Fibroblast of skin of abdomen (primary cell): ENCODE data around the gene GBX2.
A peak's percentile ranks its signal among the peaks of the same experiment; 100 is the strongest.

Source experiments
- DNase-seq: peaks from one replicate; pipeline ENCODE4 v3.0.0-alpha.2; 2013

Gene GBX2

DNA sequence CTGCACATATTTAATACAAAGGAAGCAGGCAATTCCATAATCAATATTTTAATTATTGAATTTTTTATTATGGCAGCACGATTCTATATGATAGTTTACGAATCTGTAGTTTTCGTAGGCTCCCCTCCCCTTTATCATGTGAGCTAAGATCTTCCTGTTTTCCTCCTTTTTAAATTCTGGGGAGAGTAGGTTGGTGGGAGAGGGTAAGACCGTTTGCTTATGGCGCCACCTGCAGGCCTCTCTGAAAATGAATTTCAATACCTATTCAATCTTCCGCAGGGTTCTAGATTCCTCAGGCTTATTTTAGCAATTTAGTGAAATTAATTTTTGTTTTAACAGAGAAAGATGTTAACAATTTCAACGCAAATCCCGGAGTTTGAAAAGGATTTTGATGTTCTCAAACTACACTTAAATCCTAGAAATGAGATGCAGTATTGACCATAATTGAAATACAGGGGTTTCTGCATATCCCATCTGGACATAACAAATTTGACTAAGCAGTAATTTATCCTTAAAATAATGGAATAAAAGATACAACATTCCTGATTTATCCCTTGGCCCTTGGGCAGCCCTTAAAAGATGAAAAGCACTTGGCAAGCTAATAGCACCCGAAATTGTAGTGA is 12.8 kb upstream of the GBX2 start:
- peak; percentile 62 for DNase-seq

DNA sequence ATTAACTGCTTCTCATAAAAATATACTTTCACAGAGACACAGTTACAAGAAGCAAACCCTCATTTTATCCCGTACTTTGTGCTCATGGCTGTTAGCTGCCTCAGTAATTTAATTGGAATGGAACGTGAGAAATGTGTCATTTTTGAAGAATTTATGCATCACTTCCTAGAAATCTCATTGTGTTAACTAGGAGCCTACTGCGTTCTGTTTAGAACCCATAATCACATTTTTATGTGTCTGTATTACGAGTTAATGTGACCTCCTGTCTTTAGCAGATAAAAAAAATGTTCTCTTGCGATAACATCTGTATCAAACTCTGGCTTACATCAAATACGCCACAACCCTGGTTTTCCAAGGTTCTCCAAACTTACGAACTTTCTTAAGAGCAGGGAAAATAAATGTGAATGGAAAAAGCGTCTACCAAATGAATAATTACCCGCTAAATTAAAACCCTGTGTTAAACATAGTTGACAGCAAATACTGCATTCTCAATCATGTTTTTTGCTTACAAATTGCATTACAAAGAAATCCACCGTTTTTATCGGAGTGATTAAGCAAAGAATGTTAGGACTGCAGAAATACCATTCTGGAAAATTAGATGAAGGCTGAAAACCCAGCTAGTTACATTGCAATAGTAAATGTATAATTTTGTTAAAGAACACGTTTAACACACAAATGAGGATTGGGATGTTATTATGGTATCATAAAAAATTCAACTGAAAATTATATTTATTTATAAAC is 12.1 kb upstream of the GBX2 start:
- peak; percentile 76 for DNase-seq

DNA sequence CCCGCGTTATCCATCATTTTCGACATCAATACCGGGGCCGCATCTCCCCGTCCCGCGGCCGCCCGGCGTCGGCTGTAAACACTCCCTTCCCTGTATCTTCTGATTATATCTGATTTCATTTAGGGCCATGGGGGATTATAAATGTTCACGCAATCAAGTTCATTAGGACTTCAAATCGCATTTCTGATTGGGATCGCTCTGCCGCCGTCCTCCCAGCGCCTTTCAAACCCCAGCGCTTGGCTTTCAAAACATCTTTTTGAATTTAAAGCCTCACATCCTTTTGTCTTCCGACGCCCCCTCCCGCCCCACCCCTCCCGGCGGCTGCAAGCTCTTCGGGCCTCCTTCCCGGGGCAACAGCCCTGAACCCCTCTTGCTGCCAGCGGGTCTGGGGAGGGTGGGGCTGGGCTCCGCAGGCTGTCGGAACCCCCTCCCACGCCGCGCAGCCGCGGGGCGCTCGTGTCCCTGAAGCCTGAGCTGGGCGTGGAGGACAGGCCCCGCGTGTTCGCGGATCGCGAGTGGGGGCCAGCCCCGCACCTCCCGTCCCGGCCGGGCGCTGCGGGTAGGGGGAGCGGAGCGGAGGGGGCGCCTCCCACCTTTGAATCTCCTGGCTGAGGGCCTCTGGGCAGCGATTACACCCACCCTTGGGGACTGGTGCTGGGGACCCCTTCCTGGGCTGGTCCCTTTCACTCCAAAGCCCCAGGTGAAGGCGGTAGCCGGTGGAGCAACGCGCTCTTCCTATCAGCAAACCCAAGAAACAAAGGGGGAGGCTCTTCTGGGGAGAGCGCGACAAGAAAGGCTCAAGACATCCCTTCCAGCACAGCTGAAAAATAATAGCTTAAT is 11.3 kb upstream of the GBX2 start:
- DNase-seq = peak; percentile 44

DNA sequence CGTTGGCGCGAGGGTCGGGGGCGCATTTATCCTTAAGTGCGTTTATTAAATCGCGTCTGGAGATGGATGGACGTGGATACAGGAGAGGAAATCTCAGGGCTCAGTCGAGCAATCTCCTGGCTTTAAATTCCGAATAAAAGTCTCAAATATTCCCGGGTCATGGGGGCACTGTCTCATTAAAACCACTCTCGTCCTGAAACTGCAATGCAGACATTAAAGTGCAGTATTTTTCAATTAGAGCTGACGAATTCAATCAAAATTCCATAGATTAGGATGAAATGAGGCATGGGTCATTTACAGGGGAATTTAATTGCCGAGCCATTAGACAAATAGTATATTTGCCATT is 10.7 kb upstream of the GBX2 start:
- no peak for DNase-seq

DNA sequence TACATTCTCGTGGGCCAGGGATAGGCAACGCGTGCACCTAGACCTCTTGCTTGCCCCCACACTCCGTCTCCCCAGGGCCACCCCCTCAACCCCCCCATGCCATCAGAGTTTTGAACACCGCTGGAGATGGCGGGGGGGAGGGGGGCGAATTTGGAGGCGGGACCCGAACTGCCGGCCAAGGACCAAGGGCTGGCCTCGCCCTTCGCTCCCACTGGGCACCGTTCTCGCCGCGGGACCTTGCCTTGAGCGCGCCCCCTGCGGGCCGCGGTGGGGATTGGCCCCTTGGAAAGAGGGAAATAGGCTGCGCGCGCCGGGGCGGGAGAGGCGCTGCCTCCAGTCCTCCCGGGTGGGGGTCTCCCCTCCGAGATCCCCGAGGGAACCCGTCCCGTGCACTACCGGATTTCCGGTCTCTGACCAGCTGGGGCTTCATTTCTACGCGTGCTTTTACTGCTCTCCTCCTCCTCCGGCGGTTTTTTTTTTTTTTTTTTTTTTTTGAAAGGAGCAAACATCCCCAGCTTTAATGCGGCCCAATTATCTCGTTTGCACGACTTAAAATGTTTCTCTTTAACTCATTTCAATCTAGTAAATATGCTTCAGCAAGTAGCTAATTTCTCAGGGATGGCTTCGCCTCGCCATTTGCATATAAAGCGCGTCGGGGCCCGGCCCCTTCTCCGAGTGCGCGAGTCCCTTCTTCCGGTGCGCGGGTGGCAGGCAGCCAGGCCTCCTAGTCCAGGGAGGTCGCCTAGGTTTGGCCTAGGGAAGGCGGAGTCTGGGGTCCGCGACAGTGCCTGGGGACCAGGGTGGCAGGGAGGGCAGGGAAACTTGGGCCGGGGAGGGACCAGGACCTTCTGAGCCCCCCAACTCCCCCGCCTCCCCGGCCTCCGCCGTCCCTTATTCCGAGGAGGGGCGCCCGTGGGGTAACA is 10.0 kb upstream of the GBX2 start:
- DNase-seq = peak; percentile 64

DNA sequence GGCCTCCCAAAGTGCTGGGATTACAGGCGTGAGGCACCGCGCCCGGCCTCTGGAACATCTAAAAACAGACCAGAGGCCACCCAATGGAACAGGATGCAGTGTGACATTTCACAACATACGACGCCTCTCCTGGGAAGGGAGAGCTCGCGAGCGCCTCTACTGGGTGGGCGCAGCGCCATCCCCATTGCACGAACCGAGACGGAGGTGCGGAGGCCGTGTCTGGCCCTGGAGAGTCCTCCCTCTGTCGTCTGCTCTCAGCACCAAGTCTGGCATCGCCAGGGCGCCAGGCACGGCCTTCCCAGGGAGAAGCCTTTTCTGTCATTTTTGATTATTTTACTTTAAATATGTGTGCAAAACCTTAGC is 9.4 kb upstream of the GBX2 start:
- peak; percentile 49 for DNase-seq

DNA sequence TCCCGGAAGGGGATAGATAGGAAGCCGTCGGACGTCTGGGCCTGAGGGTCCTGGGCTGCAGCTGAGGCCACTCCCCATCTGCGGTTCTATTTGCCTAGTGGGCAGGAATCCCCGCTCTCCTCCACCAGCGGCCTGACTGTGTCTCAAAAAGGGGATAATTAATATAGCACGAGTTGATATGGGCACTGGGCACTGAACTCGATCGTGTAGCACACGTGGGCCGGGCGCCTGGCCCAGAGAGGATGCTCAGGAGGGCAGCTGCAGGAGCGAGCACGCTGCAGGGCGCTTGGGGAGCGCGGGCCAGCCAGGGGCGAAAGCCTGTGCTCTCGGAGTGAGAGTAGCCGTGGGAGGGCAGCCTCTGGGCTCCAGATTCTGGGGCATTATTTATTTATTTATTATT is 8.8 kb upstream of the GBX2 start:
- no peak for DNase-seq

DNA sequence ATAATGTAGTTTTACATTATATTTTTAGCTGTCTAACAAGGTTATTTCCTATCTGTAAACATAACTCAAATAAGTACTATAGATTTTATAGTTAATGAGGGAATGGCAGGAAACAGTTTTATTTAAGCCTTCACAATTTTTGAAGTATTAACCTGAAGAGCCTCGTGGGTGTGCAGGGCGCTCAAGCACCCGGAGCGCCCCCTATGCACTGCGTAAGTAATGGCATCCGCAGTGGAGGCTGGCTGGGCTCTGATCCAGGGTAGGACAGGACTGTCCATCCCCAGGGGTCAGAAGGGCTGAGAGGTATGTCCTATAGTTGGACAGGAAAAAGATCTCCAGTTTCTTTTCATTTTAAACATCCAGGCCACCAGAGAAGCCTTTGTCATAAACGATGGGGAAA is 8.2 kb upstream of the GBX2 start:
- DNase-seq = peak; percentile 38

DNA sequence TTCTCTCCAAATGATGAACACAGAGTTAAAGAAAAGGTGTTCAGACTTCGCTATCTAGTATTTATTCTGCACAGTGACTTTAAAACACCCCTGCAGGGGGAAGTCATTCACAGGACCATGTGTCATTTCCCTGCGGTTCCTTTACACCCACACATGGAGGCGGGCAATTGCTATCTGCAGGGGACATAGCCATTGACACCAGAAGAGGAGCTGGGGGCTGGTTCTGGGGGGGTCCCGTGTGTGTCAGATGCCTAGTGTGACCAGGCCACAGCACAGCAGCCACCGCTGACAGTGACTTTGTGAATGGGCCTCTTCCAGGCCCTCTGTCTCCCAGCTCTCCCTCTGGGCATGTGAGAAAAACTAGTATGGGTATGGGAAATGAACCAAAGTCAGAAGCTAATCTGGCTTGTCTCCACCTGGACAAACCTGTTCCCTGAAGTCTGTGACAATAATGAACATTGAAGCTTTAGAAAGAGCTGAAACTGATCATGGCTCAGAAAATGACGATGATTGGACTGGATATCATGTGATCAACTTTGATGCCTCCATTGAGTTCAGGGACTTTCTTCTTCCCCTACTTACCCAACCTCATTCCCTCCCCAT is 7.5 kb upstream of the GBX2 start:
- DNase-seq = no peak

DNA sequence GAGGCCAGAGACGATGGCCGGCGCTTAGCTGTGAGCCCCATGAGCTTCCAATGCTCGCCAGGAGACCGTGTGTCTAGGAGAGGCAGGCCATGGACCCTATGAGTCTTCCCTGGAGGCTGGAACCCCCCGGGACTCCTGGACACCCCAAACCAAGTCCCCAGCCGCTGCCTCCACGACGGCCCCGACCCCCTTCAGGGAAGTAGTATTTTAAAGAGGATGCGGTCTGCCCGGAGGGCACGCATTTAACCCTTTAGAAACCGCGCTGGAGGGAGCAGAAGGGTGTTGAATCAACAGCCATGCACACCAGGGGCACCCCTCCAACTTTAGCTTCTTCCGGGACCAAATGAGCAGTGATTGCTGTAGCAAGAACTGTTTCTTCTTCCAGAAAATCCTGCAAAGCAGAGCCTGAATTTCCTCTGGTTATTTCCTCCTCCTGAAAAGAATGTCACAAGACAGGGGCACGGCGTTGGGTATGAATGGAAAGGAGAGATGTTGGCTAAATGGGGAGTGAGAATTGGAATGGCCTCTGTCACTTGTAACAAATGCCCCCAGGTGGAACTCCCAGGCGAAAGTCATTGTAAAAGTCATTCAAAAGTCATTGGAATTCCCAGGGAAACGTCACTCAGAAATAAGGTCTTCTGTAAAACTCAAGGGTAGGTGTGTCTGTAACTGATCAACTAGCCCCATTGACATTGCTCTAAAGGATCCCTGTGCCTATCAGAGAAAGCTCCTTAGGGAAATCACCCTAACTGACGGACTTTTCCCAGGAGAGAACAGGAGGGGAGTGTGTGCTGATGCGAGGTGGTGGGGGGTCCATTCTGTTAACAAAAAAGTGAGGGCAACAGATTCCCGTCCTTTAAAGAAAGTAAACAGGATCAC is 5.8 kb upstream of the GBX2 start:
- no peak for DNase-seq

DNA sequence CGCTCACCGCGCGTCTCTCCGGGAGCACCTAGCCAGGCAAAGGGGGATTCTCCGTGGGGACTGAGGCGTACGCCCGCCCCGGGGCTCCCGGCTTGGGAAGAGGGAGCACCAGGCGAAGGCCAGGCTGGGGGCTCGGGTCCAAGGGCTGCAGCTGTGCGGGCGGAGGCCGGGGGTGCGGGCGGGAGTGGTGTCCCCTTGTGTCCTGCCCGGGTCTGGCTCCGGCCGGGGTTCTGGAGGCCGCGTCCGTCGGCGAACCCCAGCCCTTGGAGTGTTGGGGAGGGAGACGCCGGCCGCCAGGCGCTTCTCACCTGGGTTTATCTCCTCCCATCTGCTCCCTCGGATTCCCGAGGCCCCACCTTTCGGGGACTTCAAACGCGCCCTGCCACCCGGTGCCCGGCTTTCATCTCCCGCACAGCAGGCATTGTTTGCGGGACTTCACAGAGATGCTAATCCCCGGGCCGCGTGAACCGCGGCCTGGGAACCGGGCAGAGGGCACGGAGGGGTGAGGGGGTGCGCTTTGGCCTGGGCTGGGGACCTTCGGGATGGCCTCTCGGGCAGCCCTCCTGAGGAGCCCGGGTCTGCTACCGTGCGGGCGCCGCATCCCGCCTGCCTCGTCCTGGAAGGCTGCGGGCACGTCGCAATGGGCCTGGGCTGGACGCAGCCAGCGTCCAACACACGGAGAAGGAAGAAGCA is 5.0 kb upstream of the GBX2 start:
- DNase-seq = no peak

DNA sequence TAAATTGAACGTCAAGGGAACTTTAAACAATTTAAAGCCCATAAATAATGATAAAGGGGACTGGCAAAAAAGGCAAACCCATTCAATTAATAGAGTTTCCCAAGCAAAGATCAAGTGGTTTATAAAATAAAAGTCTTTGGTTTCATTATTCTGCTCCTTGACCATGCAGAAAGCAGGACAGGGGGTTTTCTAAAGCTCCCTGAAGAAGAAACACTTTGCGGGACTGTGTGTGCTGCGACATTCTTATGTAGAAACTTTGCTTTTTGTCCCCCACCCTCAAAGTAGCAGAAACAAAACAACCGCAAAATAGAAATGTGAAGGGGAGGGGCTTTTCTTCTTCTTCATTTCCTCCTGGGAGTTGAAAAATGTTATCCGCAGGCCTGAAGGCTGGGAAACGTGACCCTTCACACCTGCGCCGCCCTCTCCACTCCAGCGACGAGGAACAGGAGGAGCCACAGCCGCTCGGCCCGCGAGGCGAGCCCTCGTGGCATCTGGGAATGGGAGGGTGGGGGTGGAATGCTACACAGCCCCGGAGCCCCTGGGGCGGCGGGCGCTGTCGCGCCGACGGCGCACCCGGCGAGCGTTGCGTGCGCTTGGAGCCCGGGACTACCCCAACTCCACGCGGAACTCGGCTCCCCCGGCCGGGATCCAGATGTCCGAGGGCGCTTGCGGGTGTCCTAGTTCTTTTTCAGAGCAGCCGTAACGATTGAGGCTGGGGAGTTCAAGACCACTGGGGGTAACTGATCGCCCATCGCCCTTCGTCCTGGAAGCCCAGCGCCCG is 4.3 kb upstream of the GBX2 start:
- DNase-seq = no peak

DNA sequence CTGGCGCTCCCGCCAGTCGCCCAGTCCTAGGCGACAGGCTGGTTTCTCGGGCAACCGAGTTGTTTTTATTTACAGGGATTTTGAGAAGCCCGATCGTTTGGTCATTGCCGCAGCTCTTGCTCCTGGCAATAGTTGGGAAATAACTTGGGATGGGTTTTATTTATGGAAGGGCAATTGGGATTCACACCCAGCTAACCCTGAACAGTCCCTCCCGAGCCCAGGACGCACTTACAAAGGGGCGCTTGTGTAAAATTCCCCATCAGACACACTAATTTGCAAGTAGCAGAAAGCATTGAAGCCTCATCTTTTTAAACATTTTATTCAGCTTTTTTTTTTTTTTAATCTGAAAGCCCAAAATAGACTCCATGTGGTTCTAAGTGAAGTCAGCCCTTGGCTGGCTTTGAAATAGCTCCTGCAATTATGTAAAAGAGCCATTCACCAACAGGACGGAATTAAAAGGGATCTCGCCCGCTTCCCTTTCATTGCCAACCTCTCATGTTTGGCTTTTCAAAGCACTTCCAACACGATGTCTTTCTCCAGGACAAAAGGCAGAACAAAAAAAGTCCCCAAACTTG is 3.6 kb upstream of the GBX2 start:
- no peak for DNase-seq

DNA sequence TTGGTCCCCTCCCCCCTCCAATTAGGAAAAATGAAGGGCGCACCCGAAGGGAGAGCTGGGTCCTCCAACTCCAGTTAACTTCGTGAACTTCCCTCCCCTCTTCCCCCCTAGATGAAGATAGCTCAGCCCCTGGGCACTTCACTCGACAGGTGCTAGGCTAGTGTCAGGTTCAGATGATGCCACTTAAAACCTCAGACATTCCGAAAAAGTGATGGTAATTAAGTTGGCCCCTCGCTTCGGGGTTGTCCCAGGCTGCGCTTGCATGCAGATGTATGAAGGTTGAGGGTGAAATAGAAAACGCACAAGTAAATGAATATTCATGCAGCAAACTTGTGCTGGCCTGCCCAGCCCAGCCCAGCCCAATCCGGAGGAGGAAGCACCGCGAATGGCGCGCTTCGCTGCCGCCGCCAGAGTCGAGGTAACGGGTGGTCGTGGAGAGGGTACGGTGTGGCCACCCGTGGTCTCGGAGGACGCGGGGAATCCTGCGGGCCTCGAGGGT is 3.0 kb upstream of the GBX2 start:
- no peak for DNase-seq

DNA sequence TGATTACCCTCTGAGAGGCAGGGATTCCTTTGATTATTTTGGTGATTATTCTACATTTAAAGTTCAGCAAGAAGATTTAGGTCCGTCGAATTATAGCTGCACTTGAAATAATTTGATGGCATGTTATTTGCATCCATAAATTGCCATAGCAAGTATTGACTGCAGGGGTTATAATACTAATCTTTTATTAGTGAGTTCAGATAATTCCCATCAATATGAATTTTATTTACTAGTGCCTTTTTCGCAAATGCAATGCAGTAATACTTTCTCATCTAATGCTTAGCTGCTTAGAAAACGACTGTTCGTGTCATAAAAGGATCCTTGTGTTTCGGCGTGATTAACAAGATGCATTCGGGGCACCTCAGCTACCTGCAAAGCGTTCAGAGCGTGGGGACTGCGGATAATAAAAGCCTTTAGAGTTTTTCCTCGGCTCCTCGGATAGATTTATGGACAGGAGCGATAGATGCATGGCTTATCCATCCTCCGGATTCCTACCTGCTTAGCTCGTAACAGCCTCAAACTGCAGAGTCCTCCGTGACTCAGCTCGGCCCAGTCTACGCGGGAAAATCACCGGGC is 2.5 kb upstream of the GBX2 start:
- no peak for DNase-seq

DNA sequence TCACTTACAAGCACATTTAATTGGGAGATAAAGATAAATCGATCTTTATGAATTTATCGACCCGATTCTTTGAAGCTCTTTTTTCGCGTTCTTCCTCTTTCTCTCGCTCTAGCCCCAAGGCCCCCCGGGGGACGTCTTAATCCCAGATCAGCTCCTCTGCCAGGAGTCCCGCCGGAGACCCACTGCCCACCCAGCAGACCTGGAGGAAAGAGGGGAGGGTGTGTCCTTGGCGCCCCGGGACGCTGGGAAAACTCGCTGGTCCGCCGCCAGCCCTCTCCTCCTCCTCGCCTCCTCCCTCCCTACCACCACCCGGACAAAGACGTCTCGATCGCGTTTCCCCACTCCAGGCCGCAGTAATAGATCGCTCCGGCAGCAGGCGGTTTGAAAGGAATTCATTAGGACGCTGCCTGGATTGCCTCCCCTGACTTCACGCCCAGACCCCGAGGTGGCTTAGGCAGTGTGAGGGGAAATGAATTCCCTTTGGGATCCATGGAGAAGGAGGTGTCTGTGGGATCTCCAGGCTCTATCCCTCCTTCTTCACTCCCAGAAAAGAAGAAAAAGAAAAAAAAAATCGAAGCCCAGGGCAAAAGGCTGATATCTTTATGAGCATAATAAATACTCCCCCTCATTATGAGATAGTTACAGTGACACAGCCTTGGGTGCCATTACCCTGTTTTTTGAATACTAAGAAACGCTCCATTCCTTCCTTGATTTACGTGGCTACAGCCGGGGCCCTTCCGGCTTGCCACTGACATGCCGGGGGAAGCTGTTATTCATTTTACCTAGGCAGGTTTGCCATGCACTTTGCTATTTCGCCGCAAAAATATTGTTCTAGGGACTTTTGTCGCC is 1.8 kb upstream of the GBX2 start:
- DNase-seq = no peak

DNA sequence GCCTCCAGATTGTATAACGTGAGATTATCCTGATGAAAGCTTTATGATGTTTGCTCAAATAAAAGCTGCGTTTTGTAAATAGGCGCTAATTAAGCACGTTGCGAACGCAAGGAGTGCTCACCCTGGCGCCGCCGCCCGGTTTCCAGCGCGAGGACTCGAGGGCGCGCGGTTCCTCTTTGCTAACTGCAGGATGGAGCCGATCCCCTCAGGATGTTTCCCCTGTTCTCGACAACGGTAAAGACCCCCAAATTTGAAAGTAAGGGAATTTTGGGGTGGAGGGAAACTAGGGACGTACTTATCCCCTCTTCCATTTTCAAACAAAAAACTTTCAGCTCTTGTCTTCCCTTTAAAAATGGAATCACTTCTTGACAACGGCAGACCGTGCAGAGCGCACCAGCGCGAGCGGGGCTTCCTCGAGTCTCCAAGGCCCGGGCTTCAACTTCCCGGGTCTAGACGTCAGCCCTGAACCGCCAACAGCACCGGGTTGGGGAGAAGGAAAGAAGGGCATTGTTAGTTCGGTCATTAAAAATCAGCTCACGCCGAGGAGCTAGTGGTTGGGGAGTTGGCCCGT is 1.1 kb upstream of the GBX2 start:
- no peak for DNase-seq
